Body of pancreas (tissue), 4 donors: ENCODE measurements around the gene DNAJC3. TPM values are rescaled to one million over a fixed set of nuclear protein-coding genes. Genes with fewer than 3 reads are reported as not detected.
A peak's percentile ranks its signal among the peaks of the same experiment; 100 is the strongest.

Experiments
- ATAC-seq: fragments of 150-250 bp; one replicate; pipeline ENCODE4 v1.9.1; 2016
- DNase-seq, 4 donors: peaks; one replicate each; pipeline ENCODE4 v3.0.0-alpha.2; 2019
- H3K27ac ChIP-seq, 4 donors: fragments of 200-600 bp; sonication (generic); 1 replicate in 3 of 4; 2 replicates in 1 of 4; pipeline versions ENCODE4 v1.5.1 to v1.6.1; 2016 to 2019; ENCODE audit warnings: mild to moderate bottlenecking in 1 of 4, mixed read lengths in 1 of 4, moderate library complexity in 1 of 4
- H3K27me3 ChIP-seq, 2 donors: fragments of 200-600 bp; sonication (generic); one replicate each; pipeline ENCODE4 v1.6.0; 2016; ENCODE audit warnings: mild to moderate bottlenecking in 1 of 2
- H3K36me3 ChIP-seq, 2 donors: fragments of 200-600 bp; sonication (generic); replicated peaks in 1 of 2; 2 replicates each; pipeline ENCODE4 v1.5.1; 2016; ENCODE audit warnings: low read depth in 2 of 2; ENCODE audit not compliant: insufficient read depth in 1 of 2
- H3K4me1 ChIP-seq: fragments of 200-600 bp; sonication (generic); one replicate; pipeline ENCODE4 v1.6.0; 2016
- H3K4me3 ChIP-seq, 2 donors: fragments of 200-600 bp; sonication (generic); 1 replicate in 1 of 2; 2 replicates in 1 of 2; pipeline ENCODE4 v1.5.1; 2016 to 2019
- H3K9me3 ChIP-seq, 3 donors: fragments of 200-600 bp; sonication (generic); 1 replicate in 2 of 3; 2 replicates in 1 of 3; pipeline ENCODE4 v1.5.1; 2016
- CTCF ChIP-seq, 7 experiments: fragments of 450-650 bp in 4 of 7; fragments of 200-600 bp in 3 of 7; sonication (generic) in 3 of 7; IDR thresholded peaks; one replicate each; pipeline ENCODE4 v1.5.1; 2016 to 2019; ENCODE audit warnings: antibody characterized with exemption in 7 of 7
- POLR2A ChIP-seq, 3 donors: fragments of 450-650 bp; IDR thresholded peaks; one replicate each; pipeline ENCODE4 v1.6.1; 2016; ENCODE audit warnings: antibody characterized with exemption in 3 of 3, mild to moderate bottlenecking in 2 of 3
- WGBS, 2 donors: methylation state at CpG; one replicate each; pipeline ENCODE4 v1.1.5; 2017; 5-methylcytosine and 5-hydroxymethylcytosine counted together
- intact Hi-C: fragments of 100-400 bp; cut with DNase I; formaldehyde crosslinking; loops from one replicate; pipeline ENCODE4 v1.15.1; 2023
- total RNA-seq, 2 donors: library from RNA; depleted of rRNA; stranded (reverse); fragments of >200 nt; gene quantifications; one replicate each; pipeline ENCODE4 v1.1.0, GENCODE V29; 2016

Gene DNAJC3
- 10 to 100 TPM; 40.2 to 52.1 TPM for total RNA-seq

GRCh38 chr13:95676762-95677563 lies at the start of gene DNAJC3:
DNAJC3 (plus strand) TSS chr13:95677139; CDS start chr13:95677256, 117 bp downstream.
- DNase-seq: peak; percentile 99
- peaks cover 60% of the 10 kb centered on the region for H3K4me1 ChIP-seq

GRCh38 chr13:95627590-95627989 lies 49.3 kb upstream of the DNAJC3 start:
- ATAC-seq: no peak
- no peak for DNase-seq
- no peaks in the 10 kb centered on the region for H3K27me3 ChIP-seq
- no peak overlapping the region for H3K4me3 ChIP-seq
- H3K36me3 ChIP-seq: peaks cover 0 to 2% of the 10 kb centered on the region in 2 donors
- H3K27ac ChIP-seq: no peak overlapping the region
- 90 to 91% methylated on average over 1 of the region's 1 CpG for WGBS, 2 donors
- TF ChIP-seq CTCF (IDR thresholded peaks at IDR 0.05) (no peak), POLR2A (IDR thresholded peaks at IDR 0.05) (no peak)
- no peaks in the 10 kb centered on the region for H3K4me1 ChIP-seq
- H3K9me3 ChIP-seq: no peaks in the 10 kb centered on the region
- intact Hi-C loops: loop anchor here (10.0 kb wide), 1 partner anchor 207 kb away; no protein-coding TSS in a partner anchor

More at GRCh38 chr13:95676762-95677563, at the start of gene DNAJC3:
- H3K9me3 ChIP-seq: peaks cover 0 to 1% (median 0%) of the 10 kb centered on the region in 3 donors
- intact Hi-C loops: no loop called here
- H3K4me3 ChIP-seq: peak within 1 kb of the TSS; percentile 76 to 91
- WGBS, 2 donors: 0% methylated on average over 2 to 90 of the region's 90 CpGs
- no peaks in the 10 kb centered on the region for H3K27me3 ChIP-seq
- ATAC-seq: peak; percentile 95
- TF ChIP-seq POLR2A (IDR thresholded peaks at IDR 0.05): peak; percentile 99
- TF ChIP-seq CTCF (IDR thresholded peaks at IDR 0.05): no peak
- peak within 1 kb of the TSS; percentile 90 to 99 (median 98) for H3K27ac ChIP-seq
- H3K36me3 ChIP-seq: no peaks in the 10 kb centered on the region

GRCh38 chr13:95628488-95628887 lies 48.5 kb upstream of the DNAJC3 start:
- Histone ChIP-seq H3K4me1 (no peaks in the 10 kb centered on the region), H3K36me3 (peaks cover 0 to 2% of the 10 kb centered on the region in 2 donors), H3K9me3 (no peaks in the 10 kb centered on the region), H3K27ac (no peak overlapping the region), H3K27me3 (no peaks in the 10 kb centered on the region), H3K4me3 (no peak overlapping the region)
- no peak for DNase-seq
- no peak for TF ChIP-seq CTCF (IDR thresholded peaks at IDR 0.05)
- TF ChIP-seq POLR2A (IDR thresholded peaks at IDR 0.05): no peak
- 86 to 94% methylated on average over 1 of the region's 1 CpG for WGBS, 2 donors
- intact Hi-C loops: loop anchor here (10.0 kb wide), 1 partner anchor 206 kb away; no protein-coding TSS in a partner anchor
- ATAC-seq: no peak

GRCh38 chr13:95629071-95629470 lies 47.9 kb upstream of the DNAJC3 start:
- 47 to 63% methylated on average over 4 of the region's 4 CpGs for WGBS, 2 donors
- TF ChIP-seq POLR2A (IDR thresholded peaks at IDR 0.05) (no peak), CTCF (IDR thresholded peaks at IDR 0.05) (no peak)
- DNase-seq (no peak), ATAC-seq (no peak)
- no peak overlapping the region for H3K27ac ChIP-seq
- no peaks in the 10 kb centered on the region for H3K4me1 ChIP-seq
- H3K4me3 ChIP-seq: no peak overlapping the region
- no peaks in the 10 kb centered on the region for H3K9me3 ChIP-seq
- H3K27me3 ChIP-seq: no peaks in the 10 kb centered on the region
- intact Hi-C loops: loop anchor here (10.0 kb wide), 1 partner anchor 206 kb away; no protein-coding TSS in a partner anchor
- peaks cover 0 to 2% of the 10 kb centered on the region in 2 donors for H3K36me3 ChIP-seq
